Measurements from ENCODE around the gene FCGR3A. TPM values are rescaled to one million over a fixed set of nuclear protein-coding genes. Genes with fewer than 3 reads are reported as not detected.
"Not testable (repeated sequence)": the region's sequence is repeated elsewhere in the genome, so short reads cannot be mapped to it uniquely, and the experiment has no call there.

FCGR3A gene
- total and polyA plus RNA-seq, 2 of the 8 experiments (the other 6 are each of a cell fraction or from before 2014, with no cell fraction given): not detected

DNA sequence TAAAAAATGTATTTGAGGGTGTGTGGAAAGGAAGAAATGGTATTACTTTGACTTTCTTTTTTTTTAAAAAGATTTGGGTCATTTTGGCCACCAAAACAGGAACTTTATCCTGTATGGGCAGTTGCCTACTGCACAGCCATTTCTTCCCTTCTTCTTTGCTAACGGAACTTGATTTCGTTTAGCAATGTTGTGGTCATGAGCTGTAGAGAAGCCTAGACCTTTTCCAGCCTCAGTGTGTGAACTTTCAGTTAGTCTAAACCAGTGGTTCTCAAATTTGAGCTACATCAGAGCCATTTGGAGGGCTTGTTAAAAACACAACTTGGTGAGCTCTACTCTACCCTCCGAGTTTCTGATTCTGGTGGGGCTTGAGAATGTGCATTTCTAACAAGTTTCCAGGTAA, 12.8 kb upstream of the FCGR3A start:
- H3K27me3 ChIP-seq (replicated peaks in 1 of 4; ENCODE audit: control insufficient read depth in 3 of 4, extremely low read depth in 1 of 4, insufficient read depth in 3 of 4, low read length in 3 of 4); H3K4me1 ChIP-seq (replicated peaks in 1 of 4; ENCODE audit: control insufficient read depth in 3 of 4, insufficient read depth in 4 of 4, low read length in 3 of 4); H2BK12ac ChIP-seq (ENCODE audit: low read depth, low read length); H3K79me1 ChIP-seq (ENCODE audit: low read depth, low read length); H4K91ac ChIP-seq (replicated peaks; ENCODE audit: insufficient read length, low read length); FAIRE-seq; H3K9ac ChIP-seq (replicated peaks in 1 of 4; ENCODE audit: extremely low read depth in 1 of 4, low read depth in 3 of 4, low read length in 3 of 4); H3K14ac ChIP-seq (ENCODE audit: insufficient read length); H2BK120ac ChIP-seq (replicated peaks; ENCODE audit: low read depth, low read length); CTCF ChIA-PET (ENCODE audit: partially characterized antibody); H4K5ac ChIP-seq (ENCODE audit: insufficient read length, low read depth, low read length); H4K20me1 ChIP-seq (replicated peaks in 1 of 2; ENCODE audit: control insufficient read depth in 1 of 2, insufficient read depth in 2 of 2, low read length in 2 of 2); DNase-seq (ENCODE audit: low read depth in 1 of 2, low spot score in 2 of 2); H4K8ac ChIP-seq (ENCODE audit: extremely low read depth, insufficient read depth, low read length); H3K79me2 ChIP-seq (ENCODE audit: control insufficient read depth in 1 of 2, insufficient read depth in 2 of 2, low read length in 2 of 2); POLR2A ChIA-PET (ENCODE audit: partially characterized antibody); H3K18ac ChIP-seq (ENCODE audit: extremely low read depth, low read length); H2AK5ac ChIP-seq (ENCODE audit: low read depth, low read length); H2BK15ac ChIP-seq (ENCODE audit: low read length); H2BK20ac ChIP-seq (ENCODE audit: low read length); H3K27ac ChIP-seq (ENCODE audit: low read depth, low read length); H3K4ac ChIP-seq (replicated peaks; ENCODE audit: insufficient read length, low read depth, low read length); H3K56ac ChIP-seq (replicated peaks; ENCODE audit: insufficient read length, low read depth, low read length); H3K23ac ChIP-seq (ENCODE audit: insufficient read length); H3K9me3 ChIP-seq (ENCODE audit: insufficient read depth in 2 of 2, low read depth in 1 of 2, low read length in 1 of 2); H3K4me3 ChIP-seq (ENCODE audit: extremely low read depth in 1 of 4, insufficient read depth in 2 of 4, low read depth in 3 of 4, low read length in 4 of 4); H2BK5ac ChIP-seq (ENCODE audit: low read depth, low read length); H3K23me2 ChIP-seq (ENCODE audit: low read depth, low read length); H3K4me2 ChIP-seq (ENCODE audit: insufficient read depth in 1 of 2, low read depth in 2 of 2, low read length in 2 of 2); H2AFZ ChIP-seq (ENCODE audit: low read length); H3K36me3 ChIP-seq (ENCODE audit: control insufficient read depth in 2 of 4, insufficient read depth in 4 of 4, low read length in 3 of 4): not testable (repeated sequence)
- 95% methylated on average over 2 of the region's 3 CpGs; no CpG with 5 or more reads in 1 of the 2 experiments for WGBS, 2 experiments (ENCODE audit: extremely low coverage in 1 of 2, insufficient coverage in 1 of 2, insufficient read length in 1 of 2, insufficient replicate concordance in 2 of 2, low coverage in 1 of 2, low lambda C conversion rate in 2 of 2, missing lambda C conversion rate in 1 of 2)

DNA sequence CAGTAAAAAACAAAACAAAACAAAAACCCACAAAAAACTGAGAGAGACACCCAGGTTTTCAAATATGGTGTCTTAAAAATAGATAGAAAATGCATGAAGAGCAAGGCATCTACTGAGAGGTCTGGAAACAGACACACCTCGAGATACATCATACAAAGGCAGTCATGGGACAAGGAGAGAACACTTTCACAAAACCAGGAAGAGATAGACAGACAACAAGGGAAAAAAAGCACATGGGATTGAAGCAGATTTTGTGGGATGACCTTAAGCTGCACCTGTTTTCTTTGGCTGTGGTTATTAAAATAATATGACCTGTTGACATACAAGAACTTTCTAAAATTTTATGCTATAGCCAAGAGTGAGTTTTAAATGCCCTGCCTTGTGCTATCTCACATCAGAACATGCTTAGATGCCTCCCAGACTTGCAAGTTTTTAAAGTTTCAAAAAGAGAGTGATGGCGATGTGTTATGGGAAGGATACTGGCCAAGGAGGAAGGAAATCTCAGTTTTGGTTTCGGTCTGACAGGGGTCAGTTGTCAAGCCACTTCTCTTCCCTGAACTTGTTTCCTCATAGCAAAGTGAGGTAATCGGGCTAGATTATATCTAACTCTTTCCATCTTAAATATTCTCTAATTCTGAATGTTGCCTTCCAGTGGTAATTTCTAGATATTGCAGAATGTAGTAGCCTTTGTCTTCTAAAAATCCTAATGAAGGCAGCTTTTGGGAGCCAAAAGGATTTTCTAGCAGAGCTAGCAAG, 11.5 kb upstream of the FCGR3A start:
- H3K36me3 ChIP-seq (ENCODE audit: control insufficient read depth in 2 of 4, insufficient read depth in 4 of 4, low read length in 3 of 4); H3K4ac ChIP-seq (replicated peaks; ENCODE audit: insufficient read length, low read depth, low read length); H4K8ac ChIP-seq (ENCODE audit: extremely low read depth, insufficient read depth, low read length); H3K56ac ChIP-seq (replicated peaks; ENCODE audit: insufficient read length, low read depth, low read length); FAIRE-seq; H4K20me1 ChIP-seq (replicated peaks in 1 of 2; ENCODE audit: control insufficient read depth in 1 of 2, insufficient read depth in 2 of 2, low read length in 2 of 2); H3K79me1 ChIP-seq (ENCODE audit: low read depth, low read length); H3K27me3 ChIP-seq (replicated peaks in 1 of 4; ENCODE audit: control insufficient read depth in 3 of 4, extremely low read depth in 1 of 4, insufficient read depth in 3 of 4, low read length in 3 of 4); H2BK120ac ChIP-seq (replicated peaks; ENCODE audit: low read depth, low read length); H4K91ac ChIP-seq (replicated peaks; ENCODE audit: insufficient read length, low read length); H3K9me3 ChIP-seq (ENCODE audit: insufficient read depth in 2 of 2, low read depth in 1 of 2, low read length in 1 of 2); H3K18ac ChIP-seq (ENCODE audit: extremely low read depth, low read length); H3K23me2 ChIP-seq (ENCODE audit: low read depth, low read length); DNase-seq (ENCODE audit: low read depth in 1 of 2, low spot score in 2 of 2); CTCF ChIA-PET (ENCODE audit: partially characterized antibody); H3K27ac ChIP-seq (ENCODE audit: low read depth, low read length); H3K14ac ChIP-seq (ENCODE audit: insufficient read length); H3K23ac ChIP-seq (ENCODE audit: insufficient read length); H3K4me3 ChIP-seq (ENCODE audit: extremely low read depth in 1 of 4, insufficient read depth in 2 of 4, low read depth in 3 of 4, low read length in 4 of 4); H4K5ac ChIP-seq (ENCODE audit: insufficient read length, low read depth, low read length); POLR2A ChIA-PET (ENCODE audit: partially characterized antibody); H2BK15ac ChIP-seq (ENCODE audit: low read length); H2BK12ac ChIP-seq (ENCODE audit: low read depth, low read length); H2BK5ac ChIP-seq (ENCODE audit: low read depth, low read length); H2BK20ac ChIP-seq (ENCODE audit: low read length); H3K79me2 ChIP-seq (ENCODE audit: control insufficient read depth in 1 of 2, insufficient read depth in 2 of 2, low read length in 2 of 2); H3K4me1 ChIP-seq (replicated peaks in 1 of 4; ENCODE audit: control insufficient read depth in 3 of 4, insufficient read depth in 4 of 4, low read length in 3 of 4); H3K9ac ChIP-seq (replicated peaks in 1 of 4; ENCODE audit: extremely low read depth in 1 of 4, low read depth in 3 of 4, low read length in 3 of 4); H2AK5ac ChIP-seq (ENCODE audit: low read depth, low read length); H3K4me2 ChIP-seq (ENCODE audit: insufficient read depth in 1 of 2, low read depth in 2 of 2, low read length in 2 of 2); H2AFZ ChIP-seq (ENCODE audit: low read length): not testable (repeated sequence)
- WGBS, 2 experiments (ENCODE audit: extremely low coverage in 1 of 2, insufficient coverage in 1 of 2, insufficient read length in 1 of 2, insufficient replicate concordance in 2 of 2, low coverage in 1 of 2, low lambda C conversion rate in 2 of 2, missing lambda C conversion rate in 1 of 2): 93% methylated on average over 4 of the region's 4 CpGs; no CpG with 5 or more reads in 1 of the 2 experiments

All from H1 (cell line).